ENCODE results near the gene TMEM63A.
"Not testable (repeated sequence)": the region's sequence is repeated elsewhere in the genome, so short reads cannot be mapped to it uniquely, and the experiment has no call there.

The TMEM63A gene

GRCh38 chr1:225820522-225821120, 61.6 kb downstream of the TMEM63A start:
- no peak for DNase-seq

- DNase-seq = no peak
Observed at GRCh38 chr1:225819346-225820192, 62.6 kb downstream of the TMEM63A start.

GRCh38 chr1:225818229-225818628, 64.0 kb downstream of the TMEM63A start:
- DNase-seq = no peak

GRCh38 chr1:225817611-225818061, 64.5 kb downstream of the TMEM63A start:
- DNase-seq = no peak

- DNase-seq = peak; percentile 47
Observed at GRCh38 chr1:225816643-225817538, 65.3 kb downstream of the TMEM63A start.

- DNase-seq = no peak
Observed at GRCh38 chr1:225815526-225816178, 66.5 kb downstream of the TMEM63A start.

- DNase-seq = not testable (repeated sequence)
Observed at GRCh38 chr1:225815090-225815489, 67.1 kb downstream of the TMEM63A start.

- DNase-seq = no peak
Observed at GRCh38 chr1:225814381-225814780, 67.8 kb downstream of the TMEM63A start.

- DNase-seq = peak; percentile 57
Observed at GRCh38 chr1:225813214-225813964, 68.8 kb downstream of the TMEM63A start.

GRCh38 chr1:225812488-225813213, 69.5 kb downstream of the TMEM63A start:
- no peak for DNase-seq

GRCh38 chr1:225811622-225812487, 70.3 kb downstream of the TMEM63A start:
- no peak for DNase-seq

GRCh38 chr1:225810579-225811538, 71.3 kb downstream of the TMEM63A start:
- DNase-seq = peak; percentile 67

- peak; percentile 82 for DNase-seq
Observed at GRCh38 chr1:225809842-225810578, 72.2 kb downstream of the TMEM63A start, which contains the start of gene EPHX1. TSS of gene EPHX1 (plus strand) at chr1:225810124. CDS start at chr1:225828730, 18,606 bp downstream.

GRCh38 chr1:225808136-225808535, 74.0 kb downstream of the TMEM63A start:
- no peak for DNase-seq

- not testable (repeated sequence) for DNase-seq
Observed at GRCh38 chr1:225806736-225807135, 75.4 kb downstream of the TMEM63A start.

- DNase-seq = no peak
Observed at GRCh38 chr1:225806249-225806648, 75.9 kb downstream of the TMEM63A start.

GRCh38 chr1:225801146-225801545, 81.0 kb downstream of the TMEM63A start:
- not testable (repeated sequence) for DNase-seq
